ENCODE results near the gene FTSJ3.

Gene FTSJ3

GRCh38 chr17:63843387-63843888 lies 16.0 kb upstream of the FTSJ3 start:
- DNase-seq: peak; percentile 24

- DNase-seq: peak; percentile 99
Observed at GRCh38 chr17:63842540-63843386, 15.3 kb upstream of the FTSJ3 start, which contains the start of gene SMARCD2. Gene SMARCD2, minus strand, starts transcription at chr17:63842685. Its CDS starts 11 bp downstream, at chr17:63842674.

- DNase-seq: no peak
Observed at GRCh38 chr17:63842173-63842539, 14.7 kb upstream of the FTSJ3 start.

GRCh38 chr17:63841350-63842172 lies 14.1 kb upstream of the FTSJ3 start:
- DNase-seq: no peak

- no peak for DNase-seq
Observed at GRCh38 chr17:63840591-63841349, 13.3 kb upstream of the FTSJ3 start.

GRCh38 chr17:63838631-63839171 lies 11.2 kb upstream of the FTSJ3 start:
- no peak for DNase-seq

- no peak for DNase-seq
Observed at GRCh38 chr17:63837962-63838600, 10.6 kb upstream of the FTSJ3 start.

- no peak for DNase-seq
Observed at GRCh38 chr17:63837480-63837879, 10.0 kb upstream of the FTSJ3 start.

- no peak for DNase-seq
Observed at GRCh38 chr17:63836811-63837210, 9.3 kb upstream of the FTSJ3 start.

- no peak for DNase-seq
Observed at GRCh38 chr17:63835167-63835720, 7.8 kb upstream of the FTSJ3 start.

GRCh38 chr17:63834431-63835166 lies 7.1 kb upstream of the FTSJ3 start:
- DNase-seq: peak; percentile 68

GRCh38 chr17:63833741-63834373 lies 6.4 kb upstream of the FTSJ3 start:
- no peak for DNase-seq

- no peak for DNase-seq
Observed at GRCh38 chr17:63833026-63833740, 5.7 kb upstream of the FTSJ3 start.

GRCh38 chr17:63832455-63832854 lies 5.0 kb upstream of the FTSJ3 start:
- DNase-seq: no peak

GRCh38 chr17:63832014-63832413 lies 4.6 kb upstream of the FTSJ3 start:
- DNase-seq: no peak

- no peak for DNase-seq
Observed at GRCh38 chr17:63831505-63831904, 4.0 kb upstream of the FTSJ3 start.

- no peak for DNase-seq
Observed at GRCh38 chr17:63830904-63831491, 3.5 kb upstream of the FTSJ3 start.

GRCh38 chr17:63830278-63830677 lies 2.8 kb upstream of the FTSJ3 start:
- DNase-seq: no peak

- DNase-seq: no peak
Observed at GRCh38 chr17:63828936-63829335, 1.5 kb upstream of the FTSJ3 start.

All from CD4-positive, alpha-beta T cell treated with Interleukin-4 for 4 hours (primary cell).